ENCODE data around the gene ARF4. TPM values are rescaled to one million over a fixed set of nuclear protein-coding genes. Genes with fewer than 3 reads are reported as not detected.

ARF4 gene
- total RNA-seq, 4 donors from 2014 or later = 53.7 to 96.9 (median 83.9) TPM

GRCh38 chr3:57544181-57545125 is 52.7 kb downstream of the ARF4 start, which contains the start of gene DNAH12:
TSS of gene DNAH12 (minus strand) at chr3:57544344. CDS start at chr3:57542870, 1,474 bp downstream.
- TF ChIP-seq CTCF (IDR thresholded peaks at IDR 0.05) (no peak), POLR2A (IDR thresholded peaks at IDR 0.05) (no peak), EP300 (IDR thresholded peaks at IDR 0.05) (no peak)
- no peak for DNase-seq (ENCODE audit: low spot score in 2 of 2)
- peaks cover 0 to under 1% (median 0%) of the 10 kb centered on the region in 3 donors for H3K36me3 ChIP-seq
- H3K4me3 ChIP-seq = peak within 1 kb of the TSS in 2 of 4 donors; percentile 6 to 16
- H3K4me1 ChIP-seq = peaks cover 0 to 23% (median 0%) of the 10 kb centered on the region in 4 donors
- no peaks in the 10 kb centered on the region for H3K9me3 ChIP-seq
- 9 to 11% methylated on average over 20 of the region's 20 CpGs for WGBS, 2 donors
- no peak within 1 kb of the TSS for H3K27ac ChIP-seq
- H3K27me3 ChIP-seq = peaks cover 0 to 8% of the 10 kb centered on the region in 2 donors

GRCh38 chr3:57538465-57538864 is 58.7 kb downstream of the ARF4 start:
- no peaks in the 10 kb centered on the region for H3K36me3 ChIP-seq
- no peaks in the 10 kb centered on the region for H3K4me1 ChIP-seq
- no peak overlapping the region for H3K27ac ChIP-seq
- WGBS, 2 donors = 90 to 94% methylated on average over 3 of the region's 3 CpGs
- no peak overlapping the region for H3K4me3 ChIP-seq
- DNase-seq (ENCODE audit: low spot score in 2 of 2) = no peak
- H3K27me3 ChIP-seq = no peaks in the 10 kb centered on the region
- no peak for TF ChIP-seq POLR2A (IDR thresholded peaks at IDR 0.05)
- TF ChIP-seq CTCF (IDR thresholded peaks at IDR 0.05) = no peak
- no peak for TF ChIP-seq EP300 (IDR thresholded peaks at IDR 0.05)
- H3K9me3 ChIP-seq = no peaks in the 10 kb centered on the region

GRCh38 chr3:57530071-57530608 is 67.0 kb downstream of the ARF4 start:
- no peak for DNase-seq (ENCODE audit: low spot score in 2 of 2)

More at GRCh38 chr3:57530071-57530608, 67.0 kb downstream of the ARF4 start:
- TF ChIP-seq POLR2A (IDR thresholded peaks at IDR 0.05) (no peak), CTCF (IDR thresholded peaks at IDR 0.05) (no peak), EP300 (IDR thresholded peaks at IDR 0.05) (no peak)
- no peaks in the 10 kb centered on the region for H3K4me1 ChIP-seq
- H3K27me3 ChIP-seq = no peaks in the 10 kb centered on the region
- no peak overlapping the region for H3K27ac ChIP-seq
- no peaks in the 10 kb centered on the region for H3K9me3 ChIP-seq
- no peaks in the 10 kb centered on the region for H3K36me3 ChIP-seq
- no peak overlapping the region for H3K4me3 ChIP-seq

Small RNA genes within 50 kb of the gene (small RNA-seq; reads per million reads assigned to genes)
- not detected for gene RNU6-108P
- not detected for gene RNU6-483P
- not detected for gene RNU6ATAC26P

Other genes starting within 250 kb of the ARF4 start
- gene DNAH12, start 53.0 kb downstream of the ARF4 start, total RNA-seq = 1 to 10 TPM in 1 of 4 donors, under 1 TPM in 3; under 0.01 to 1.1 (median 0.15) TPM
- 10 to 100 TPM; 10.5 to 20.1 (median 16.9) TPM for gene PDE12, start 41.1 kb downstream of the ARF4 start, total RNA-seq
- 10 to 100 TPM; 48.0 to 88.1 (median 51.9) TPM for gene DENND6A, start 95.7 kb upstream of the ARF4 start, total RNA-seq
- gene SLMAP, start 159.0 kb upstream of the ARF4 start, total RNA-seq = 100 to 1,000 TPM in 1 of 4 donors, 10 to 100 TPM in 3; 66.6 to 101 (median 87.4) TPM